GM21723 (cell line): ENCODE results near the gene LSM14A.
"Not testable (repeated sequence)": the region's sequence is repeated elsewhere in the genome, so short reads cannot be mapped to it uniquely, and the experiment has no call there.

Experiments
- ATAC-seq: cut with Tn5 transposase; IDR thresholded peaks from one replicate; pipeline ENCODE4 v1.9.1; 2021; ENCODE audit warnings: mild to moderate bottlenecking, moderate library complexity; ENCODE audit not compliant: unreplicated experiment

Gene LSM14A

DNA sequence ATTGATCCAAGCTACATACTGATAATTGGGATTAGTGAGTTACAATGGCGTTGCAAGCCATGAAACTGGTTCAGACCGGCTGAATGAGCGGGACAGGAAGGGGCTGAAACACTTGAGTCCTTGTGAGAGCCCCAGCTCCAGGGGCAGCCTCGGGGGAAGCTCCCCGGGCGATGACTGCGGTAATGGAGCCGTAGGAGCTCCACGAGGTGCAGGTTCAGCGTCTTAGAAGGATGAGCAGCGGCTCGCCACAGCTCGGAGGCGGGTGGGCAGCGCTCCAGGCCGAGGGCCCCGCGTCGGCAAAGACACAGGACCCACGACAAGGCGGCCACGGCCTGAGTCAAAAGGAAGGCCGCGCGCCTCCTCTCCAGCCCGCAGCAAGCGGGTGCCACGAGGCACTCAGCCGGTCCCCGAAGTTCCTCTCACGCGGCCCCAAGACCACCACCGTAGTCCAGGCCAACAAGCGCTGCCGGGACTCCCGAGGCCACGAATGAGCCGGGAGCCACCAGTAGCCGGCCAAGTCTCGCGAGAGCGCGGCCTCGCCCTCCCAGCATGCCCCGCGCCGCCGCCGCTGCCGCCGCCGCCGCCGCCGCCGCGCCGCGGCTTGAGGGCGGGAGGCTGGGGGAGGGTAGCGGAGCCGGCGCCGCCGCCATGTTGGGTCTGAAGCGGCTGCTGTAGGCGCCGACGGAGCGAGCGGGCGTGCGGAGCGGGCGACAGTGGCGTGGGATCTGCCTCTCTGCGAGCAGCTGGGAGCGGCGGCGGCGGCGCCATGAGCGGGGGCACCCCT, at the start of gene LSM14A:
LSM14A (plus strand) TSS at position 628 of the 784 bp plus-strand sequence; CDS start at position 767, 139 bp downstream.
- ATAC-seq, result peak; percentile 63

DNA sequence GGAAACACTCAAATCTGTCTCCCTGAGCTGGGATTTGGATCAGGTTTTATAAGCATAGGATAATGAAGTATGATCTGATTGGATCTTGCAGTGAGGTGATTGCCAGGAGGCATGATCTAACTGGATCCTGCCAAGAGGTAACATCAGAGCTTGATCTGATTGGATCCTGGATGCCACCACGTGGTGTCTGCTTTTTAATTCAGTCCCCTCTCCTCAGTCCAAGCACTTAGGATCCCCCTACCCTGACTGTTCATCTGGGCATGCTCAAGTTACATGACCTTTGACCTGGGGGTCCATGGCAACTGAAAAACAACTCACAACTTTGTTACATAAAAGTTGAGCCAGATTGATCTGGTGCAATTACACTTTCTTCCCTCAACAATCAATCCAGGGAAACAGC, 47.5 kb upstream of the LSM14A start:
- no peak for ATAC-seq

DNA sequence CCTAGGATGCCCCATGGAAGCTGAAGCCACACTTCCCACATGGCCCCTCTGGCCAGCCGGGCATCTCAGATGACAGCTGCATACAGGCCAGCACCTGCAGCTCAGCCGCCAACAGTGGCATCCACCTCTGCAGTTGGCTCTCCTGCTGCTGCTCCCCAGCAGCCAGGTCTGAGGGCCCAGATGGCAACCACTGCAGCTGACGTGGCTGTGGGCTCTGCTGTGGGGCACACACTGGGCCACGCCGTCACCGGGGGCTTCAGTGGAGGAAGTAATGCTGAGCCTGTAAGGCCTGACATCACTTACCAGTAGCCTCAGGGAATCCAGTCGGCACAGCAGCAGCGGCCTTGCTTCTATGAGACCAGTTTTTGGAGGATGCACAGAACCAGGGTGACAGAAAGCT, 45.3 kb upstream of the LSM14A start:
- ATAC-seq, result no peak

DNA sequence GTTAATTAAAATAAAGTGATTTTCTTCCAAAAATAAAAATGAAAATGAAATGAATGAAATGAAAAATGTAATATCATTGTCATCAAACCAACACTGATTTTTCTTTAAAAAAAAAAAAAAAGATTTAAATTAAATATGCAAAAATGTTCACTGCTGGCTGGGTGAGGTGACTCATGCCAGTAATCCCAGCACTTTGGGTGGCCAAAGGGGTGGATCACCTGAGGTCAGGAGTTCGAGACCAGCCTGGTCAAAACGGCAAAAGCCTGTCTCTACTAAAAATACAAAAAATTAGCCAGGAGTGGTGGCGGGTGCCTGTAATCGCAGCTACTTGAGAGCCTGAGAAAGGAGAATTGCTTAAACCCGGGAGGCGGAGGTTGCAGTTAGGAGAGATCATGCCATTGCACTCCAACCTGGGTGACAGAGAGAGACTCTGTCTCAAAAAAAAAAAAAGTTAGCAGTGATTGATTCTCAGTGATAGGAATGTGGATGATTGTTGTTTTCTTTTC, 44.6 kb upstream of the LSM14A start:
- no peak for ATAC-seq

DNA sequence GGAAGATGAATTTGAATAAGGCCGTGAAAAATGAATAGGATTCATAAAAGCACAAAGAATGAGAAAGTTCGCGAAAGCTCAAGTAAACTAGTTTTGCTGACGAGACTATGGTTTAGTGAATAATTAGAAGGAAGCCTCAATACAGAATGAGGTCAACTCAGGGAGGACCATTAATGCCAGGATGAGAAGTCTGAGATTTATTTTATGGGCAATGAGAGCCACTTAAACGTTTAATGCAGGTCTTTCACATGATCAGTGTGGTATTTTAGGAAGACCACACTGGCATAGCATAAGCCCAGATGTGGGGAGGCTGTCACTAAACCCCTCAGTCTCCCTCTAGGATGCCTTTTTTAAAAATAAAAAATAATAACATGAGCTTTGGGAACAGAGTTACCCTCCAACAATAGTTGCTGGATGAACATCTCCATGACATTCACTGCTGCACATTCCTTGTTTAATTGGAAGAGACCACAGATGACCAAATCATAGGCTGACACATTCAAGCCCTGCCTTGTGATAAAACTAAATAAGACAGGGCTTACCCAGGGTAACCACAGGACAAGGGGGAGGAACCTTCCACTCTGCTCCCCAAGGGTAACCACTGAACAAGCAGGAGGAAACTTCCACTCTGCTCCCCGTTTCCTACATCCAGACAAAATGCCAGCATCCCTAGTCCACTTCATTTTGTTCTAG, 43.6 kb upstream of the LSM14A start:
- ATAC-seq, result no peak

DNA sequence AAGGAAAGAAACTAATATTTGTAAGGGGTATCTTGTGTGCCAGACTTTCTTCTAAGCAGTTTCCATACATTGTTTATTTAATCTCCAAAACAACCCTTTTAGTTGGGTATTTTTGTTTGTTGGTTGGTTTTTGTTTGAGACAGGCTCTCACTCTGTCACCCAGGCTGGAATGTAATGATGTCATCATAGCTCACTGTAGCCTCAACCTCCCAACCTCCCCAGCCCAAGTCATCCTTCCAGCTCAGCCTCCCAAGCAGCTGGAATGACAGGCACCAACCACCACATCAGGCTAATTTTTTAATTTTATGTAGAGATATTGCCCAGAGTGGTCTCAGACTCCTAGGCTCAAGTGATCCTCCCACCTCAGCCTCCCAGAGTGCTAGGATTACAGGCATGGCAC, 41.2 kb upstream of the LSM14A start:
- no peak for ATAC-seq

DNA sequence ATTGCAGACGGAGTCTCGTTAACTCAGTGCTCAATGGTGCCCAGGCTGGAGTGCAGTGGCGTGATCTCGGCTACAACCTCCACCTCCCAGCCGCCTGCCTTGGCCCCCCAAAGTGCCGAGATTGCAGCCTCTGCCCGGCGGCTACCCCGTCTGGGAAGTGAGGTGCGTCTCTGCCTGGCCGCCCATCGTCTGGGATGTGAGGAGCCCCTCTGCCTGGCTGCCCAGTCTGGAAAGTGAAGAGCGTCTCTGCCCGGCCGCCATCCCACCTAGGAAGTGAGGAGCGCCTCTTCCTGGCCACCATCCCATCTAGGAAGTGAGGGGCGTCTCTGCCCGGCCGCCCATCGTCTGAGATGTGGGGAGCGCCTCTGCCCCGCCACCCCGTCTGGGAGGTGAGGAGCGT, 40.2 kb upstream of the LSM14A start:
- not testable (repeated sequence) for ATAC-seq

DNA sequence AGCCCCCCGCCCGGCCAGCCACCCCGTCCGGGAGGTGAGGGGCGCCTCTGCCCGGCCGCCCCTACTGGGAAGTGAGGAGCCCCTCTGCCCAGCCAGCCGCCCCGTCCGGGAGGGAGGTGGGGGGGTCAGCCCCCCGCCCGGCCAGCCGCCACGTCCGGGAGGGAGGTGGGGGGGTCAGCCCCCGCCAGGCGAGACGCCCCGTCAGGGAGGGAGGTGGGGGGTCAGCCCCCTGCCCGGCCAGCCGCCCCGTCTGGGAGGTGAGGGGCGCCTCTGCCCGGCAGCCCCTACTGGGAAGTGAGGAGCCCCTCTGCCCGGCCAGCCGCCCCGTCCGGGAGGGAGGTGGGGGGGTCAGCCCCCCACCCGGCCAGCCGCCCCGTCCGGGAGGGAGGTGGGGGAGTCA, 39.6 kb upstream of the LSM14A start:
- not testable (repeated sequence) for ATAC-seq

DNA sequence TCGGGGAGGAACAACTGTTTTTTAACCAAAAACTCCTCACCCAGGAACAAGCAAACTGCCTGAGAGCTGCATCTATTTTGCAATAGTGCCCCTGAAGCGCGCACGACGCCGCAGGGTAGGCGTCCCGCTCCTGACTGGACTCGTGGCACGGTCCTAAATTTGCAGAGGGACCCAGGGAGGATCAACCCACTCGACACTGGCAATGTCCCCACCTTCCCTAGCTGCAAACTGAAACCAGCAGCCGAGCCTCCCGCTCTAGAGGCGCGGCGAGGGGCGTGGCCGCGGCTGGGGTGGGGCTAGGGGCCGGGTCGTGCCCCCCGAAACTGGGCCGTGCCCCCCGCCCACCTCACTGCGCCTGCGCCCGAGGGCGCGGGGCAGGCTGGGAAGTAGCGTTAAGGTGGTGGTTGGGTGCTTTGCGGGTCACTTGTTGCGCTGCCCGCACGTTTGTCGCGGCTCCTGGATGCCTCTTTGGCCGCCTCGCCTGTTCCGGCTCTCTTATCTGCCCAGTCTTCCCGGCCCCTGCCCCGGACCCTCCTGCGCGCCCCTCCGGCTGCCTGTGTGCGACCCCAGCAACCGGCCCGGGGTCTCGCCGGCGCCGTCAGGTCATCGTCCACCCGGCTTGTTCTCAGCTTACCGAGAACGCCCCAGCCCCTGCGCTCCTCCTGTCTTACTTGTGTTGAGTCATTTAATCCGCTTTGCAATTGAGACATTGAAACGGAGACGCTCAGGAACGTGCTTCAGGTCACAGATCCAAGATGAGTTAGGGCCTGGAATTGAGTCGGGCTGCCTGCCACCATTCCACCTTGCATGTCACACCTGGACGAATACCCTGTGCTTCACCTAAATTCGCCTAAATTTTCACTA, 37.9 kb upstream of the LSM14A start:
- ATAC-seq, result peak; percentile 92

DNA sequence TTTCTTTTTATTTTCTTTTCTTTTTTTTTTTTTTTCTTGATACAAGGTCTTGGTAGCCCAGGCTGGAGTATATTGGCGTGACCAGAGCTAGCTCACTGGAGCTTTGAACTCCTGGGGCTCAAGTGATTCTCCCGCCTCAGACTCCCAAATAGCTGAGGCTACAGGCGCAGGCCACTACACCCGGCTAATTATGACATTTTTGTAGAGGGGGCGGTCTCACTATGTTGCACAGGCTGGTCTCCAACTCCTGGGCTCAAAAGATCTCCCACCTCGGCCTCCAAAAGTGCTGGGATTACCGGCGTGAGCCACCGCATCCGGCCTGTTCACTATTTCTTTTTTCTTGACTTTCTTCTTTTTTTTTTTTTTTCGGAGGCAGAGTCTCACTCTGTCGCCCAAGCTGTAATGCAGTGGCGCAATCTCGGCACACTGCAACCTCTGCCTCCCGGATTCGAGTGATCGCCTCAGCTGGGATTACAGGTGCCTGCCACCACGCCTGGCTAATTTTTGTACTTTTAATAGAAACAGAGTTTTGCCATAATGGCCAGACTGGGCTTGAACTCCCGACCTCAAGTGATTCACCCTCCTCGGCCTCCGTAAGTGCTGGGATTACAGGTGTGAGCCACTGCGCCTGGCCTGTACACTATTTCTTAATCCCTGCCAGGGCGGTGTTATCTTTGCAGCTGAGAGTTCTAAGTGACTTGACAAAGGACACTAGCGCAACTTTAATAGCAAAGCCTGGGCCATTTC, 37.1 kb upstream of the LSM14A start:
- ATAC-seq, result peak; percentile 15

DNA sequence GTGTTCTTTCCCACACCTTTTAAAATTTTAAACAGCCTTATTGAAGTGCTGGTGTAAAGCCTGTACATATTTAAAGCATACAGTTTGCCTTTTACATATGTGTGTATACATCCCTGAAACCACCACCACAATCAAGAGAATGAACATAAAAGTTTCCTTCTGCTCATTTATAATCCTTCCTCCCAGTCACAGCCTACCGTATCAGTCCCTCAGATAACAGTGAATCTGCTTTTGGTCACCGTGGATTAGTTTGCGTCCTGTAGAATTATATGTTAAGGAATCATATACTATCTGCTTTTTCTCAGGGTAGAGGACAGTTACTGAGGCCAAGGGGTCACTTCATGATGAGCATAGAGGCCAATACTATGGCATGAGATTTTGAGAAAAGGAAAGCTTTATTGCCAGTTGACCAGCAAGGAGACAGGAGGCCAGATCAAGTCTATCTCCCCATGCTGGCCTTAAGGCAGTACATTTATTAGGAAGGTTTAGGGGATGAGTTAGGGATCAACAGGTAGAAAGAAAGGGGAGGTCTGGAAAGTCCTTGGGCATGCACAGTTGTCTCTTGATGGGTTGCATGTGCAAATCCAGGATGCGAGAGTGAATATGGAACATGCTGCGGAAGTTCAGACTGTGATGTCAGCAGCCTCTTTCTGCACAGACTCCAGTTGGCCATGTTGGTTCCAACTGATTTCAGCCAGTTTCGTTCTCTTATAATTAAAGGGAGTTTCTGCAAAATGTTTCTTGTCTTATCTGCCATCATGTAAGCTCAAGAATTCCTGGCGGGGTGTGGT, 36.3 kb upstream of the LSM14A start:
- no peak for ATAC-seq

DNA sequence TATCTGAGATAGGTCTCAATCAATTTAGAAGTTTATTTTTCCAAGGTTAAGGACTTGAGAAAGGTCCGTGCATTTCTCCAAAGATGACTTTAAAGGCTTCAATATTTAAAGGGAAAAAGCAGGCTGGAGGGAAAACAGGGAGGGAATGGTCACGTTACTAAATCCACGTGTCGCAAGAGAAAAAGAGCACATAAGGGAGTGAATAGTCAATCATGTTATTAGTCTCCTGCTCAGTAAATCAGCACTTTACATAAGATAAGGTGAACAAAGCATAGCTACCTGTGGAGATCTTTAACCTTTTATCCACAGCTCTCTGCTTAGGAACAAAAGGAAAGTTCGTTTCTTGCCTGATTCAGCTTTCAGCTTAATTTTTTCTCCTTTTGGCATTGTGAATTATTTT, 31.3 kb upstream of the LSM14A start:
- ATAC-seq, result no peak

DNA sequence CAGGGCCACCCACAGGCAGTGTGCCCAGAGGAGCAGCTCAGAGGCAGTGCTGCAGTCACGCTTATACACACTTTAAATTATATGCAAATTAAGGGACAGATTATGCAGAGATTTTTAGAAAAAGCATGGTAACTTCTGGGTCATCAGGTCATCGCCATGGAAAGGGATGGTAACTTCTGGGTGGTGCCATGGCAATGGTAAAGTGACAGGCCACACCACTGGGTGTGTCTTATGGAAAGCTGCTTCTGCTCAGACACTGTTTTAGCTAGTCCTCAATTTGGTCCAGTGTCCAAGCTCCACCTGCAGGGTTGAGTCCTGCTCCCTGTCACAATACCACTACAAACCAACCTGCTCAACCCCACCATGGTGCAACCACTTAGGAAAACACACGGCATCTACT, 29.9 kb upstream of the LSM14A start:
- ATAC-seq, result no peak

DNA sequence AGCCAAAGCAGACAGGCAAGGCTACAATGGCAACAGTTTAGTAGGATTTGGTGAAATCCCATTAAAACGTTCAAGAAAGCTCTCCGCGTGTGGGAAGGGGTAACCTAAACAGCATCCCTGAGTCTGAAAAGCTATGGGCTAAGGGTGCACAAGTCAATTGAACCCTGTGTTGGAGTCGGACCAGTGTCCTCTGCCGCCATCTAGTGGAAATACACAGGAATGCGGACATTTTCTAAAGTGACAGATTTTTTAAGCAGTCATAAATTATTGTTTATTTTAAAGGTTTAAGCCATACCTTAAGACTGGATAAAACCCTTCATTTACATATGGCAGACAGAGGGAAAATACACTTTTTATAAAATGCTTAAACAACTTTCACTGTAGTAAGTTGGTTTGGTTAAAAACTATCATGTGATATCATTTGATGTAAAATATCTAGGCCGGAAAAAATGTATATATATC, 26.5 kb upstream of the LSM14A start:
- no peak for ATAC-seq

DNA sequence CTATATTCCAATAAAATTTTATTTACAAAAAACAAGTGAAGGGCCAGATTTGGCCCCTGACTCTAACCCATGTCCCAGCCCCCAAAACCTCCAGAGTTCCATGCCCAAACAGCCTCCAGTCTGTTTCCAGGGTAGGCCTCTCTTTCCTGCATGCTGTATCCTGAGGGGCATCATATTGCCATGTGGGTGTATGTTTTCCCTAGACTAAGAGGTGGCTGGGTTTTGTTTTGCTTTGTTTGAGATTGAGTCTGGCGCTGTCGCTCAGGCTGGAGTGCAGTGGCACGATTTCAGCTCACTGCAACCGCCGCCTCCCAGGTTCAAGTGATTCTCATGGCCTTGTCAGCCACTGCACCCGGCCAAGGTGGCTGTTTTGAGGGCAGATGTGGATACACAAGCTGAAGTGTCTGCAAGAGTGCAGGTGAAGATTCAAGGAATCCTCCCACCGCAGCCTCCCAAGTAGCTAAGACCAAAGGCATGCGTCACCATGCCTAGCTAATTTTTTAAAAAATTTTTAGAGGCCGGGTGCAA, 23.6 kb upstream of the LSM14A start:
- ATAC-seq, result no peak

DNA sequence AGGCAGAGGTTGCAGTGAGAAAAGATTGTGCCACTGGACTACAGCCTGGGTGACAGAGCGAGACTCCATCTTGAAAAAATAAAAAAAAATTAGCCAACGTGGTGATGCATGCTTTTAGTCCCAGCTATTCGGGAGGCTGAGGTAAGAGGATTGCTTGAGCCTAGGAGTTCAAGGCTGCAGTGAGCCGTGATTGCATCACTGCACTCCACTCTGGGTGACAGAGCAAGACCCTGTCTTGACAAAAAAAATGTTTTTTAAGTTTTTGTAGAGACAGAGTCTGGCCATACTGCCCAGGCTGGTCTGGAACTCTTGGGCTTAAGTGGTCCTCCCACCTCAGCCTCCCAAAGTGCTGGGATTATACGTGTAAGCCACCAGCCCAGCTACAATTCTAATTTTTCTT, 22.4 kb upstream of the LSM14A start:
- no peak for ATAC-seq

DNA sequence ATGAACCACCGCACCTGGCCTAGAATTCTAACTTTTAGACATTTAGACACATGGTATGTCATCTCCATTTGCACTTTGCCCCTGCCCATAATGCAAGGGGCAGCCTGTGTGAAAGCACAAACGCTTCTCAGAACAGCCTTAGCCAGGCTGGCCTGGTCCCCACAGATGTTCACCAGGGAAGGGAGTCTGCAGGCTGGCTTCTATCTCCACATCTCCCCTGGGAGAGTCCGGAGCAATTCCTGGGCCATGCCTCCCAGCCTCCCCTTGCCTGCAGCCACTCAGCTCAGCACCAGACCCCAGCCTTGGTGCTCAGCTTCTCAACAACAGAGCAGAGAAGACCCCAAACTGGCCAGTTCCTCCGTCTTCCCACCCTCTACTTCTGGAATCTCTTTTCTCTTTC, 21.7 kb upstream of the LSM14A start:
- no peak for ATAC-seq

DNA sequence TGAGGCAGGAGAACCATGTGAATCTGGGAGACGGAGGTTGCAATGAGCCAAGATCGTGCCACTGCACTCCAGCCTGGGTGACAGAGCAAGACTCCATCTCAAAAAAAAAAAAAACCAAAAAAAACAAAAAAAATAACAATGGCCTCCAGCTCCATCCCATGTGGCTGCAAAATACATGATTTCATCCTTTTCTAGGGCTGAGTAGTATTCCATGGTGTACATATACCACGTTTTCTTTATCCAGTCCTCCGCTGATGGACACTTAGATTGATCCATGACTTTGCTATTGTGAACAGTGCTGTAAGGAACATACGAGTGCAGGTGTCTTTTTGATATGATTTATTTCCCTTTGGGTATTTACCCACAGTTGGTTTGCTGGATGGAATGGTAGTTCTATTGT, 20.9 kb upstream of the LSM14A start:
- no peak for ATAC-seq

DNA sequence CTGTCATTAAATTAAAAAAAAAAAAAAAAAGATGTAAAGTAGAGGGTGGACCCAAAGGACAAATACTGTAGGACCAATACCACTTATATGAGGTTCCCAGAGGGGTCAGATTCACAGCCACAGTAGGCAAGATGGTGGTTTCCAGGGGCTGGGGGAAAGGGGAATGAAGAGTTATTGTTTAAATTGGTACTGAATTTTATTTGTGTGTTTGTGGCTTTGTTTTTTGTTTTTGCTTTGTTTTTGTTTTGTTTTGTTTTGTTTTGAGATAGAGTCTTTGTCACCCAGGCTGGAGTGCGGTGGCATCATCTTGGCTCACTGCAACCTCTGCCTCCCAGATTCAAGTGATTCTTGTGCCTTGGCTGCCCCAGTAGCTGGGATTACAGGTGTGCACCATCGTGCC, 17.9 kb upstream of the LSM14A start:
- no peak for ATAC-seq
